CD4-positive, alpha-beta T cell treated with Interleukin-17A for 4 hours (primary cell): ENCODE data around the gene ATP5F1A.
A peak's percentile ranks its signal among the peaks of the same experiment; 100 is the strongest.
"Not testable (repeated sequence)": the region's sequence is repeated elsewhere in the genome, so short reads cannot be mapped to it uniquely, and the experiment has no call there.

Experiments
- DNase-seq: peaks from one replicate; pipeline ENCODE4 v3.0.0-alpha.2; 2020; ENCODE audit warnings: mixed read lengths

Gene ATP5F1A

GRCh38 chr18:46072959-46073358 is 25.1 kb downstream of the ATP5F1A start:
- DNase-seq: no peak

DNA sequence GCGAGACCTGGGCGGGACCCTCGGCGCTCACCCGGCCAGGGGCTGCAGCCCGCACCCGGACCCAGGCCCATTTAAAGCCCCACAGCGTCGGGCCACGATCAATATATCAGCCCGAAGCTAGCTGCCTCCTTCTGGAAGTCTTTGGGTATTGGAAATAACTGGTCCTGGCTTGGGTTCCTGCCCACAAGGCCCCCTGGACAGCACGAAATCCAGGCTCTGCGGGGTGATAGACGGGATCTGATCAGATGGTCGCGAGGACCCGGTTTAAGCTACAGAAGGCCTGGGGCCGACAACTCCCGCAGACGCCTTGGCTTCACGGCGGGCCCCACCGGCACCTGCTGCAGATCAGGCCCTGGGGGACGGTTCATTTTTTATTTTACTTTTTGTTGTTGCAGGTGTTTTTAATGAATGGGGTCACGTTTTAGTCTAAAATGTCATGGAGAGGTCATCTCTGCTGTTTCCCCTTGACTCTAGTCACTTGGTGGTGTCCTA is 25.7 kb downstream of the ATP5F1A start:
- DNase-seq: no peak

- DNase-seq: peak; percentile 77
Measured at GRCh38 chr18:46071653-46072375, 26.3 kb downstream of the ATP5F1A start, which contains the start of gene PSTPIP2. TSS of gene PSTPIP2 (minus strand) at chr18:46072260. CDS start at chr18:46072188, 72 bp downstream.

DNA sequence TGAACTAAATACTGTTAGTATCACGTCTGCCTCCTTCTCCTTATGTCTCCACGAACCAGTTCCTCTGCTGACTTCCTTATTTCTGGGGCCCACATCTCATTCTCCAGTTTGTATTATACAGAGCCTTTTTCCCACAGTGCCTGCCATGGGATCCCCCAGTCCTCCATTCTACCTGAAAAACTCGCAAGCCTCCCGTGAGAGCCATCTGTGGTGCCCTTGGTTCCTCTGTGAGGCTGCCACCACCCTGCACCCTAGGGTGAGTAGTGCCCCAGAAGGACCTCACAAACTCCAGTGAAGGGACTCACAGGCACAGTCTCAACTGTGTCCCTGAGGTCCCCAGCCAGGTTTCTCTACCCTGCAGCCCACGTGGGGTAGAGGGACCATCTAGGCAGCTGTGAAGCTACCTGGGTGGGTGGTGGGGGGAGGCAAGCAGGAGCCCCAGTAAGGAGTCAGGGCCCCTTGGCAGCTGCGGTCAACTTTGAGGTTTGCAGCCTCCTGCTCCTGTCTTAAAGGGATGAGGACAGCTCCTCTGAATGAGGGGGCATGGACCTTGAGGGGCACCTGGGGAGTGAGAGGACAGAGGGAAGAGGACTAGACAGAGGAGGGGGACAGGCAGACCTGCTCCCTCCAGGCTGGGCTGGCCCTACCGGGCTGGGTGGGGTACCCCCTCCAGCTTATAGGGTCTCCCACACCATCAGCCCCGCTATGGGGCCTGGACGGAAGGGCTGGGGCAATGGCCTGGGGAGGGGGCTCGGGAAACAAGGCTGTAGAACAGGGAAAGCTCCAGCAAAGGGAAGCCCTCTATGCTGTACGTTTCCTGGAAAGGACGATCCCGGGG is 27.1 kb downstream of the ATP5F1A start:
- peak; percentile 29 for DNase-seq

DNA sequence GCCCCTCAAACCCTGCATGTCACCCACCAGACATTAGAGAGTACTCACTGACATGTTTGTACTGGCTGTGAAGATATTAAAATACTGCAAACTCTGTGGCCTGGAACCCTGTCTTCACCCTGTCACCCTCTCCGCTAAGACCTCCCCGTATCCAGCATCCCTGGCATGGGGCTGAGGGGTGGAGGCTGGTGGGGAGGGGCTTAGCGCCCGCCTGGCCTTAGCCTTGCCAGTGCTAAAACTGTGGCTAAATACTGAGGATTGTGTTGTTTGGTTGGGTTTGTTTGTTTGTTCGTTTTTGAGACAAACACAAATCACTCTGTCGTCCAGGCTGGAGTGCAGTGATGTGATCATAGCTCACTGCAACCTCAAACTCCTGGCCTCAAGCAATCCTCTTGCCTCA is 27.9 kb downstream of the ATP5F1A start:
- no peak for DNase-seq

GRCh38 chr18:46069524-46069923 is 28.6 kb downstream of the ATP5F1A start:
- DNase-seq: no peak

DNA sequence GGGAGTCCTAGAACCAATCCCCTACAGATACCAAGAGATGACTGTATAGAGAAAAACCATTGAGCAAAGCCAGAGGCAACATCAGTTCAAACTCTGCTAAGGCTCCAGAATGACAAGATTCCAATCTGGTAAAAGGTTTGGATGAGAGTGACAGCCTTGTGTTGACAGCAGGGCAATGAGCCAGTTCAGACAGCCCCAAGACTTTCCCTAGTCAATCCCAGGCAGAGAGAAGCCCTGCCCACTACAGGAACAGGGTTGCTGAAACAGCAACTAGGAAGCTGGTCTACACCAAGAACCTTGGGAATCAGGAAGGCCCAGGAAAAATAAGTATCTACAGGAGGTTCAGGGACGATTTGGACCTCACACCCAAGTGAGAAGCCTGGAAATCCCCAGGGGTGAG is 29.3 kb downstream of the ATP5F1A start:
- no peak for DNase-seq

DNA sequence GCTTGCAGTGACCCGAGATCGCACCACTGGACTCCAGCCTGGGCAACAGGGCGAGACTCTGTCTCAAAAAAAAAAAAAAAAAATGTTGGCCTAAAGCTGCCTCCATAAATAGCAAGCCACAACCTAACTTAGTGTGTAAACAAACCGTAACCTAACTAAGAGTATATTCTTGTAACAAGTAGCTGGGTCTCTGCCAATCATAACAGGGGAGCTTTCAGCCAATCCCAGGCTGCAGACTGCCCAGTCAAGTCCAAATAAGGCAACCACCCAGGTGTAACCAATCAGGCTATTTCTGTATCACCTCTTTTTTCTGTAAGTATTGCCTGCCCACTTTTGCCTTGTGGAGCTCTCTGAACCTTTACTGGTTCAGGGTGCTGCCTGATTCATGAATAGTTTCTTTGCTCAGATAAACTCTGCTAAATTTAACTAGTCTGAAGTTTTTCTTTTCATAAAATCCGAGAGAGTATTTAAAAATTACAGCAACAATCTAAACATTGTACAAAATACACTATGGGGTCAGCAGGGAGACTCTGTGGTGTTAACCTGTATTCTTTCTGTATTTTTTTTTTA is 30.6 kb downstream of the ATP5F1A start:
- no peak for DNase-seq

- no peak for DNase-seq
Measured at GRCh38 chr18:46062781-46063180, 35.3 kb downstream of the ATP5F1A start.

- DNase-seq: no peak
Measured at GRCh38 chr18:46061796-46062195, 36.3 kb downstream of the ATP5F1A start.

- DNase-seq: no peak
Measured at GRCh38 chr18:46061387-46061786, 36.7 kb downstream of the ATP5F1A start.

- DNase-seq: no peak
Measured at GRCh38 chr18:46060359-46060841, 37.7 kb downstream of the ATP5F1A start.

DNA sequence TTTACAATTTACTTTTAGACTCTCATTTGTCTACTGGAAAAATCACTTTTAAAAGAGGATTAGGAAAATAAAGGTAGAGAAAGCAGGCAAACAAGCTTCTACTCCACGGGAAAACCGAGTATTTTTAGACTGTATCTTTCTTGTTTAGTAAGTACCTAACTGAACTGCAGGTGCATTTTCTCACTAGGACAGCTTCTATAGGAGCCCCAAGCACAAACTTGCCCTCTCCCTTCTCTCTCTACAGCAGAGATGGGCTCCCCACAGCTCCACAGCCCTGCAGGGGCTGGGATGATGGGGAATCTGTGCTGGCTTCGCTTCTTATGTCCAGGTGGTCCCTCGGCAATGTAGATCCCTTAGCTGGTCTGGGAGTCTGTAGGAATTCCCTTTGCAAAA is 42.3 kb downstream of the ATP5F1A start:
- no peak for DNase-seq

DNA sequence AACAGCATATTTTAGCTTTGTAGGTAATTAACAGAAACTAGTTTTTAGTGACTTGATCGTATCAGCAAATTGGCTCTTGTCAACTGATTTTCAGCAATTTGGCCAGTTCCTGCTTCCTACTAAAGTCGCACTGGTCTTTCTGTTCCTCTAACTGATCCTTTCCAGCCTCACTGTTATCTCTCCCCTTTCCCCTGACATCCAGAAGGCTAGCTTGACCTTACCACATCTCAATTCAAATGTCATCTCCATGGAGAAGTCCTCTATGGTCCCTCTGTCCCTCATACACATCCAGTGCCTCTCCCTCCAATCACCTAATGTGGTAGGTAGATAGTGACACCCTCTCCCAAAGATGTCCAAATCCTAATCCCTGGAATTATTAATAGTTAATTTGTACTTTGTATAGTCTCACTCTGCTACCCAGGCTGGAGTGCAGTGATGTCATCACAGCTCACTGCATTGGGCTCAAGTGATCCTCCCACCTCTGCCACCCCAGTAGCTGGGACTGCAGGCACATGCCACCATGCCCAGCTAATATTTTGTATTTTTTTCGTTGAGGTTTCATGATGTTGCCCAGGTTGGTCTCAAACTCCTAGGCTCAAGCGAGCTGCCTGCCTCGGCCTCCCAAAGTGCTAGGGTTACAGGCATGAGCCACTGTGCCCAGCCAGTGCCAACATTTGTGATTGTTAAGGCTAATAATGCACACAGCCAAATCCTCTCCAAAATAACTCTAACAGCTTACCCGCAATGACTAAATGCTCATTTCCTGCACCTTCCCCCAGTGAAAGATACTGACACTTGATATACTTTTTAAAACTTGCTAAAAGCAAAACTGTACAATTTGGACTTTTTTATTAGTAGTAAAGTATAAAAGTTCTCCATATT is 42.9 kb downstream of the ATP5F1A start:
- peak; percentile 27 for DNase-seq

- no peak for DNase-seq
Measured at GRCh38 chr18:46053368-46054095, 44.6 kb downstream of the ATP5F1A start.

DNA sequence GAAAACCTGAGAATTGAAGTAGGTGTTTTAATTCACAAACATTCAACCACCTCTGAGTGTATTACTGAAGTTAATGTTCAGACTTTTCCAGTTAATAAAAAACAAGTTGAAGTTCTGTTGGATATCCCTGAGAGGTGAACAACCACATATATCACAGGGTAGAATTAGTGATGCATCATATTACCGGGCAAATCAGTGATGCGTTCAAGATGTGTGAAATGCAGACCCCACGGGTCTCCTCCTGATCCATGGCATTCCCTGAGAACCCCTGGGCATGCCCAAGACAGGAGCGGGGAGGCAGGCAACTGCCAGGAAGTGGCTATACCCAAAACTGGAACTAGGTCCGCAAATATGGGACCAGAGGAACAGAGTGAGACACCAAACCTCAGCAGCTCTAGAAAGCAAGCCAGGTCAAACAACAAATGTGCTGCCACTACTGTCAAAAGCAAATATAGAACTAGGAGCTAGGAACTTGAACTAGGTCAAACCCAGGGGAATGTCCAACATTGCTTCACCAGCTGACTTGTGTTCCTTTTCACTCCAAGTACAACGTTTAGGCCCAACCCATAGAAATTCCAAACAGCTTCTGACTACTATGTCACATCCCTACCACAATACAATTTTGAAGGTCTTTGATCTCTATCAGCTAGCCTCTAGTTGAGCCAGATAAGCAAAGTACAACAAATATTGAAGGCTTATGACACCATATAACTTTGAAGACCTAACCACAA is 46.2 kb downstream of the ATP5F1A start:
- DNase-seq: no peak

DNA sequence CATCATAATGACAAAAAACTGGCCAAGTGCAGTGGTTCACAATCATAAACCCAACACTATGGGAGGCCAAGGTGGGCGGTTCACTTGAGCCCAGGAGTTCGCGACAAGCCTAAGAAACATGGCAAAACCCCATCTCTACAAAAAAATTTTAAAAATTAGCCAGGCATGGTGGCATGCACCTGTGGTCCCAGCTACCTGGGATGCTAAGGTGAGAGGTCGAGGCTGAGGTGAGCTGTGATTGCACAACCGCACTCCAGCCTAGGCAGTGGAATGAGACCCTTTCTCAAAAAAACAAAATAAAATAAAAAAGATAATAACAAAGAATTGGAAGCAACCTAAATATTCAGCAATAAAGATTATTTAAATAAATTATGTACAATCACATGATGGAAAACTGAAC is 47.8 kb downstream of the ATP5F1A start:
- DNase-seq: no peak

DNA sequence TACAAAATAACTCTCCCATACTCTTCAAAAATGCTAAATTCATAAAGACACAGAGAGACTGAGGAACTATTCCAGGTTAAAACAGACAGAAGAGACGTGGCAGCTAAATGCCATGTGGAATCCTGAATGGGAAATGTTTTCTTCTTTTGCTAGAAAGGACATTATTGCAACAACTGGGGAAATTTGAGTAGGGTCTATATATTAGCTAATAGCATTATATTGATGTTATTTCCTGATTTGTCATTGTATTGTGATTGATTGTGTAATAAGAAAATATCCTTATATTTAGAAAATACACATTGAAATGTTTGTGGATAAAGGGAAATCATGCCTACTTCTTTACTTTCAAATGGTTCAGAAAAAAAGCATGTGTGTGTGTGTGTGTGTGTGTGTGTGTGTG is 49.5 kb downstream of the ATP5F1A start:
- no peak for DNase-seq

- not testable (repeated sequence) for DNase-seq
Measured at GRCh38 chr18:46047369-46047768, 50.7 kb downstream of the ATP5F1A start.

GRCh38 chr18:46046688-46047087 is 51.4 kb downstream of the ATP5F1A start:
- DNase-seq: no peak

- DNase-seq: no peak
Measured at GRCh38 chr18:46046126-46046525, 52.0 kb downstream of the ATP5F1A start.
